IMR-90 (cell line): Measurements from ENCODE around the gene HAVCR1. TPM values are rescaled to one million over a fixed set of nuclear protein-coding genes. Genes with fewer than 3 reads are reported as not detected.
"Not testable (repeated sequence)": the region's sequence is repeated elsewhere in the genome, so short reads cannot be mapped to it uniquely, and the experiment has no call there.

ENCODE experiments used
- ATAC-seq: fragments of 200-7000 bp; cut with Tn5 transposase; 2 replicates; pipeline ENCODE4 v1.9.1; 2020; ENCODE audit warnings: low read depth, mild to moderate bottlenecking, moderate library complexity
- BruUV-seq: library from RNA; stranded (reverse); fragments of 400-500 nt; replicated peaks from 2 replicates; lab custom pipeline; 2021; lab: Mats Ljungman, UMichigan
- CTCF ChIA-PET: fragments of 300-600 bp; formaldehyde crosslinking; extraction: SDS; loops from one replicate; lab custom pipeline; 2021; ENCODE audit warnings: antibody characterized with exemption; lab: Yijun Ruan, JAX
- POLR2A ChIA-PET: fragments of 300-600 bp; sonication (Branson Sonifier 250); formaldehyde crosslinking; loops from one replicate; lab custom pipeline; 2022; ENCODE audit warnings: antibody characterized with exemption; ENCODE audit not compliant: unreplicated experiment; lab: Charles Lee
- DNase-seq: peaks from one replicate; pipeline ENCODE4 v3.0.0; 2013
- H2AFZ ChIP-seq: replicated peaks from 2 replicates; pipeline ENCODE3; 2013; ENCODE audit warnings: low read length, mild to moderate bottlenecking; ENCODE audit not compliant: poor library complexity
- H2AK5ac ChIP-seq: 2 replicates; pipeline ENCODE4 v1.6.1; 2013; ENCODE audit warnings: low read depth, low read length, inconsistent platforms
- H2AK9ac ChIP-seq: replicated peaks from 2 replicates; pipeline ENCODE3; 2013; ENCODE audit warnings: mild to moderate bottlenecking, low read depth, low read length, moderate library complexity; ENCODE audit not compliant: poor library complexity
- H2BK120ac ChIP-seq: 2 replicates; pipeline ENCODE4 v1.6.1; 2013; ENCODE audit warnings: low read depth, low read length, inconsistent platforms
- H2BK15ac ChIP-seq: 3 replicates; pipeline ENCODE4 v1.6.1; 2013; ENCODE audit warnings: low read depth, low read length, inconsistent platforms
- H2BK20ac ChIP-seq: 2 replicates; pipeline ENCODE4 v1.6.1; 2013; ENCODE audit warnings: low read depth, mild to moderate bottlenecking, inconsistent platforms, low read length, moderate library complexity
- H2BK5ac ChIP-seq: 2 replicates; pipeline ENCODE4 v1.6.1; 2013; ENCODE audit warnings: mild to moderate bottlenecking, low read depth, low read length, inconsistent platforms; ENCODE audit not compliant: poor library complexity, severe bottlenecking
- H3K14ac ChIP-seq: replicated peaks from 2 replicates; pipeline ENCODE4 v1.6.1; 2013; ENCODE audit warnings: low read depth, low read length, inconsistent platforms
- H3K18ac ChIP-seq: 2 replicates; pipeline ENCODE4 v1.6.1; 2013; ENCODE audit warnings: low read depth, low read length, control low read depth
- H3K23ac ChIP-seq: 2 replicates; pipeline ENCODE4 v1.6.1; 2013; ENCODE audit warnings: low read depth, low read length, inconsistent platforms
- H3K27ac ChIP-seq: 2 replicates; pipeline ENCODE4 v1.5.1; 2013; ENCODE audit warnings: mild to moderate bottlenecking, control low read depth, low read length; ENCODE audit not compliant: insufficient read depth
- H3K27me3 ChIP-seq: 2 replicates; pipeline ENCODE4 v1.6.1; 2013; ENCODE audit warnings: low read length; ENCODE audit not compliant: control insufficient read depth, insufficient read depth
- H3K36me3 ChIP-seq: 2 replicates; pipeline ENCODE4 v1.6.1; 2013; ENCODE audit warnings: low read length, mixed read lengths; ENCODE audit not compliant: control insufficient read depth, insufficient read depth
- H3K4ac ChIP-seq: 2 replicates; pipeline ENCODE4 v1.6.1; 2013; ENCODE audit warnings: low read depth, low read length, inconsistent platforms
- H3K4me1 ChIP-seq: 2 replicates; pipeline ENCODE4 v1.6.1; 2013; ENCODE audit warnings: low read length, mixed read lengths; ENCODE audit not compliant: control insufficient read depth, insufficient read depth
- H3K4me2 ChIP-seq: 2 replicates; pipeline ENCODE4 v1.6.1; 2013; ENCODE audit warnings: low read depth, mild to moderate bottlenecking, control low read depth, low read length, moderate library complexity
- H3K4me3 ChIP-seq: 2 replicates; pipeline ENCODE4 v1.5.1; 2013; ENCODE audit warnings: low read depth, mild to moderate bottlenecking, control low read depth, low read length, moderate library complexity; ENCODE audit not compliant: insufficient read depth
- H3K56ac ChIP-seq: 2 replicates; pipeline ENCODE4 v1.6.1; 2013; ENCODE audit warnings: low read length, inconsistent platforms; ENCODE audit not compliant: insufficient read depth; ENCODE audit errors: extremely low read depth
- H3K79me1 ChIP-seq, 2 experiments: 2 replicates each; pipeline ENCODE4 v1.6.1; 2013; ENCODE audit warnings: low read length in 2 of 2, inconsistent platforms in 1 of 2, low read depth in 1 of 2
- H3K9ac ChIP-seq: 2 replicates; pipeline ENCODE4 v1.6.1; 2013; ENCODE audit warnings: low read depth, low read length, control low read depth
- H3K9me1 ChIP-seq: 2 replicates; pipeline ENCODE4 v1.6.1; 2013; ENCODE audit warnings: low read length, inconsistent platforms; ENCODE audit not compliant: insufficient read depth
- H3K9me3 ChIP-seq: 2 replicates; pipeline ENCODE4 v1.6.1; 2013; ENCODE audit warnings: low read length; ENCODE audit not compliant: control insufficient read depth, insufficient read depth
- H4K20me1 ChIP-seq: 2 replicates; pipeline ENCODE4 v1.6.1; 2013; ENCODE audit warnings: low read length, inconsistent platforms; ENCODE audit not compliant: insufficient read depth
- H4K5ac ChIP-seq: 2 replicates; pipeline ENCODE4 v1.6.1; 2013; ENCODE audit warnings: mild to moderate bottlenecking, low read depth, low read length, control low read depth
- H4K8ac ChIP-seq, 2 experiments: 2 replicates each; pipeline ENCODE4 v1.6.1; 2013; ENCODE audit warnings: low read depth in 2 of 2, low read length in 2 of 2, control low read depth in 1 of 2, inconsistent platforms in 1 of 2
- H4K91ac ChIP-seq: 2 replicates; pipeline ENCODE4 v1.6.1; 2013; ENCODE audit warnings: low read depth, low read length, inconsistent platforms; ENCODE audit not compliant: insufficient read depth
- WGBS, 2 experiments: methylation state at CpG; one replicate each; pipeline versions ENCODE4 v1.1.5 to v1.1.7; 2013; ENCODE audit warnings: missing lambda C conversion rate in 2 of 2; ENCODE audit not compliant: insufficient read length in 1 of 2; ENCODE audit errors: extremely low coverage in 2 of 2; 5-methylcytosine and 5-hydroxymethylcytosine counted together
- dilution Hi-C: fragments of 300-500 bp; cut with HindIII; formaldehyde crosslinking; loops from one replicate; pipeline ENCODE4 v1.14.3; 2018; ENCODE audit warnings: low sequenced_read_pairs; ENCODE audit not compliant: unreplicated experiment
- in situ Hi-C: fragments of 300-500 bp; cut with MboI; formaldehyde crosslinking; loops from 3 replicates; pipeline ENCODE4 v1.14.3; 2019; ENCODE audit warnings: low sequenced_read_pairs, inconsistent platforms, mixed read lengths
- intact Hi-C: fragments of 100-400 bp; cut with micrococcal nuclease; formaldehyde crosslinking; loops from 2 replicates; pipeline ENCODE4 v1.10.0; 2022
- polyA plus RNA-seq, 3 experiments: library from polyadenylated mRNA; depleted of rRNA; stranded (reverse); fragments of >200 nt; gene quantifications; 2 replicates each; pipeline ENCODE4 v1.2.3, GENCODE V29; 2012; ENCODE audit warnings: low replicate concordance in 1 of 3
- total RNA-seq: library from RNA; depleted of rRNA; stranded (reverse); fragments of >200 nt; gene quantifications from 2 replicates; pipeline ENCODE4 v1.2.3, GENCODE V29; 2012

The HAVCR1 gene
- total and polyA plus RNA-seq, 2 of the 4 experiments (the other 2 are of a cell fraction), result not detected

DNA sequence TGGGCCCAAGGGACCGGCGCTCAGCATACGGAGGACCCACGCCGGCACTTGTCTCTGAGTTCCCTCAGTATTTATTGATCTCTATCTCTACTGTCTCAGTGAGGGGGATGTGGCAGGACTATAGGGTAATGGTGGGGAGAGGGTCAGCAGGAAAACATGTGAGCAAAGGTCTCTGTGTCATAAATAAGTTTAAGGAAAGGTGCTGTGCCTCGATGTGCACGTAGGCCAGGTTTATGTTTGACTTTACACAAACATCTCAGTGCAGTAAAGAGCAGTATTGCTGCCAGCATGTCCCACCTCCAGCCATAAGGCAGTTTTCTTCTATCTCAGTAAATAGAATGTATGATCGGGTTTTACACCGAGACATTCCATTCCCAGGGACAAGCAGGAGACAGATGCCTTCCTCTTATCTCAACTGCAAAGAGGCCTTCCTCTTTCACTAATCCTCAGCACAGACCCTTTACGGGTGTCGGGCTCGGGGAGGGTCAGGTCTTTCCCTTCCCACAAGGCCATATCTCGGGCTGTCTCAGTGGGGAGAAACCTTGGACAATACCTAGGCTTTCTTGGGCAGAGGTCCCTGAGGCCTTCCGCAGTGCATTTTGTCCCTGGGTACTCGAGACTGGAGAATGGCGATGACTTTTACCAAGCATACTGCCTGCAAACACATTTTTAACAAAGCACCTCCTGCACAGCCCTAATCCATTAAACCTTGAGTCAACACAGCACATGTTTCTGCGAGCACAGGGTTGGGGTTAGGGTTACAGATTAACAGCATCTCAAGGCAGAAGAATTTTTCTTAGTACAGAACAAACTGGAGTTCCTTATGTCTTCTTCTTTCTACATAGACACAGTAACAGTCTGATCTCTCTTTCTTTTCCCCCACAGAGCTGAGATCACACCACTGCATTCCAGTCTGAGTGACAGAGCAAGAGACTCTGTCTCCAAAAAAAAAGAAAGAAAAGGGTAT, 24.5 kb downstream of the HAVCR1 start:
- H4K5ac ChIP-seq, in situ Hi-C loops, H2AK5ac ChIP-seq, H3K56ac ChIP-seq, H3K9me3 ChIP-seq, H3K27ac ChIP-seq, H3K18ac ChIP-seq, CTCF ChIA-PET, dilution Hi-C loops, intact Hi-C loops, BruUV-seq, H3K4me1 ChIP-seq, H3K4ac ChIP-seq, H2BK20ac ChIP-seq, H3K14ac ChIP-seq, H2AK9ac ChIP-seq, DNase-seq, H4K8ac ChIP-seq, H4K91ac ChIP-seq, H3K27me3 ChIP-seq, H2BK120ac ChIP-seq, H3K4me2 ChIP-seq, ATAC-seq, H3K9me1 ChIP-seq, POLR2A ChIA-PET, H2BK15ac ChIP-seq, H3K23ac ChIP-seq, H3K9ac ChIP-seq, H4K20me1 ChIP-seq, H3K4me3 ChIP-seq, H3K79me1 ChIP-seq, H3K36me3 ChIP-seq, H2BK5ac ChIP-seq, H2AFZ ChIP-seq: not testable (repeated sequence)
- no CpG with 5 or more reads among the region's 17 CpGs for WGBS, 2 experiments
